H9 (cell line): ENCODE results near the gene TOGARAM2. TPM values are rescaled to one million over a fixed set of nuclear protein-coding genes. Genes with fewer than 3 reads are reported as not detected.

Source experiments
- DNase-seq: peaks from one replicate; pipeline ENCODE4 v3.0.0-alpha.2; 2017
- H2AFZ ChIP-seq: one replicate; pipeline ENCODE4 v1.6.1; 2013; ENCODE audit warnings: mild to moderate bottlenecking, low read length, control low read depth, moderate library complexity
- H2AK5ac ChIP-seq: 2 replicates; pipeline ENCODE4 v1.6.1; 2013; ENCODE audit warnings: low read length, control low read depth, mixed read lengths; ENCODE audit not compliant: insufficient read length
- H2BK120ac ChIP-seq: one replicate; pipeline ENCODE4 v1.6.1; 2013; ENCODE audit warnings: low read depth, mild to moderate bottlenecking, low read length, control low read depth, inconsistent platforms; ENCODE audit not compliant: poor library complexity, severe bottlenecking
- H2BK12ac ChIP-seq: 2 replicates; pipeline ENCODE4 v1.6.1; 2013; ENCODE audit warnings: low read length, control low read depth, mixed read lengths, low read depth; ENCODE audit not compliant: insufficient read length
- H2BK15ac ChIP-seq: 2 replicates; pipeline ENCODE4 v1.6.1; 2013; ENCODE audit warnings: low read depth, low read length, control low read depth
- H2BK20ac ChIP-seq: one replicate; pipeline ENCODE4 v1.6.1; 2013; ENCODE audit warnings: low read depth, mild to moderate bottlenecking, low read length, control low read depth, inconsistent platforms; ENCODE audit not compliant: poor library complexity, severe bottlenecking
- H2BK5ac ChIP-seq: 2 replicates; pipeline ENCODE4 v1.6.1; 2013; ENCODE audit warnings: low read length, control low read depth, mixed read lengths; ENCODE audit not compliant: insufficient read length
- H3K14ac ChIP-seq: 2 replicates; pipeline ENCODE4 v1.6.1; 2013; ENCODE audit warnings: low read length, control low read depth; ENCODE audit not compliant: insufficient read depth
- H3K18ac ChIP-seq: 2 replicates; pipeline ENCODE4 v1.6.1; 2013; ENCODE audit warnings: low read depth, mild to moderate bottlenecking, mixed read lengths, low read length, control low read depth; ENCODE audit not compliant: insufficient read length
- H3K23ac ChIP-seq: 2 replicates; pipeline ENCODE4 v1.6.1; 2013; ENCODE audit warnings: low read length, control low read depth, mixed read lengths, low read depth; ENCODE audit not compliant: insufficient read length
- H3K23me2 ChIP-seq: 2 replicates; pipeline ENCODE4 v1.6.1; 2013; ENCODE audit warnings: low read depth, mild to moderate bottlenecking, mixed read lengths, low read length, control low read depth; ENCODE audit not compliant: insufficient read length, poor library complexity, severe bottlenecking
- H3K27ac ChIP-seq: 2 replicates; pipeline ENCODE4 v1.5.1; 2013; ENCODE audit warnings: low read length, control low read depth, mixed read lengths, low read depth; ENCODE audit not compliant: insufficient read length
- H3K27me3 ChIP-seq: 2 replicates; pipeline ENCODE4 v1.6.1; 2013; ENCODE audit warnings: low read length, control low read depth, inconsistent platforms; ENCODE audit not compliant: insufficient read depth
- H3K4ac ChIP-seq: 2 replicates; pipeline ENCODE4 v1.6.1; 2013; ENCODE audit warnings: low read depth, mild to moderate bottlenecking, control low read depth, inconsistent platforms, low read length, moderate library complexity
- H3K4me1 ChIP-seq: 2 replicates; pipeline ENCODE4 v1.6.1; 2013; ENCODE audit warnings: low read length, control low read depth, inconsistent platforms; ENCODE audit not compliant: insufficient read depth
- H3K4me2 ChIP-seq: 2 replicates; pipeline ENCODE4 v1.6.1; 2013; ENCODE audit warnings: low read length, control low read depth, mixed read lengths; ENCODE audit not compliant: insufficient read length, insufficient read depth
- H3K56ac ChIP-seq: 2 replicates; pipeline ENCODE4 v1.6.1; 2013; ENCODE audit warnings: low read depth, mild to moderate bottlenecking, mixed read lengths, low read length, control low read depth; ENCODE audit not compliant: insufficient read length
- H3K79me1 ChIP-seq: 2 replicates; pipeline ENCODE4 v1.6.1; 2013; ENCODE audit warnings: low read depth, mild to moderate bottlenecking, moderate library complexity, low read length, control low read depth, inconsistent platforms; ENCODE audit not compliant: insufficient read depth, poor library complexity, severe bottlenecking
- H3K79me2 ChIP-seq: 2 replicates; pipeline ENCODE4 v1.6.1; 2013; ENCODE audit warnings: low read length, control low read depth, inconsistent platforms; ENCODE audit not compliant: insufficient read depth
- H3K9ac ChIP-seq: 2 replicates; pipeline ENCODE4 v1.6.1; 2013; ENCODE audit warnings: low read length, control low read depth, mixed read lengths; ENCODE audit not compliant: insufficient read length; ENCODE audit errors: extremely low read depth
- H3K9me3 ChIP-seq: one replicate; pipeline ENCODE4 v1.6.1; 2013; ENCODE audit warnings: low read depth, low read length, inconsistent platforms; ENCODE audit not compliant: control insufficient read depth
- H3T11ph ChIP-seq: one replicate; pipeline ENCODE4 v1.6.1; 2013; ENCODE audit warnings: mild to moderate bottlenecking, low read length, control low read depth, inconsistent platforms
- H4K20me1 ChIP-seq: one replicate; pipeline ENCODE4 v1.6.1; 2013; ENCODE audit not compliant: control insufficient read depth, insufficient read length, insufficient read depth
- H4K5ac ChIP-seq: 2 replicates; pipeline ENCODE4 v1.6.1; 2013; ENCODE audit warnings: low read depth, mild to moderate bottlenecking, mixed read lengths, low read length, control low read depth; ENCODE audit not compliant: insufficient read length
- H4K8ac ChIP-seq: replicated peaks from 2 replicates; pipeline ENCODE4 v1.6.1; 2013; ENCODE audit warnings: low read length, control low read depth, mixed read lengths, low read depth; ENCODE audit not compliant: insufficient read length
- H4K91ac ChIP-seq: 2 replicates; pipeline ENCODE4 v1.6.1; 2013; ENCODE audit warnings: low read depth, mild to moderate bottlenecking, moderate library complexity, mixed read lengths, low read length, control low read depth; ENCODE audit not compliant: insufficient read length
- H3K27ac Mint-ChIP-seq, 3 experiments: 2 replicates in 2 of 3; 3 replicates in 1 of 3; pipeline ENCODE4 v1.8.0; 2020 to 2021; ENCODE audit warnings: mixed read lengths in 3 of 3, mild to moderate bottlenecking in 1 of 3, moderate library complexity in 1 of 3
- H3K27me3 Mint-ChIP-seq: 2 replicates; pipeline ENCODE4 v1.8.0; 2021; ENCODE audit warnings: low read depth, mild to moderate bottlenecking, moderate library complexity, mixed read lengths
- H3K36me3 Mint-ChIP-seq, 3 experiments: 2 replicates in 2 of 3; 3 replicates in 1 of 3; pipeline ENCODE4 v1.8.0; 2020 to 2021; ENCODE audit warnings: low read depth in 3 of 3, mixed read lengths in 3 of 3; ENCODE audit not compliant: insufficient read depth in 1 of 3
- H3K4me1 Mint-ChIP-seq, 2 experiments: 2 replicates each; pipeline ENCODE4 v1.8.0; 2020; ENCODE audit warnings: mixed read lengths in 2 of 2
- H3K4me3 Mint-ChIP-seq, 2 experiments: 2 replicates in 1 of 2; 3 replicates in 1 of 2; pipeline ENCODE4 v1.8.0; 2020 to 2021; ENCODE audit warnings: mild to moderate bottlenecking in 2 of 2, mixed read lengths in 2 of 2, moderate library complexity in 1 of 2
- H3K9me3 Mint-ChIP-seq, 2 experiments: 2 replicates in 1 of 2; 3 replicates in 1 of 2; pipeline ENCODE4 v1.8.0; 2020; ENCODE audit warnings: mild to moderate bottlenecking in 2 of 2, mixed read lengths in 2 of 2, moderate library complexity in 1 of 2
- WGBS: extraction: QIAGEN DNeasy Blood & Tissue Kit; methylation state at CpG from one replicate; pipeline ENCODE4 v1.1.7; 2013; ENCODE audit warnings: missing lambda C conversion rate, low lambda C conversion rate, mixed read lengths; ENCODE audit not compliant: insufficient read length; ENCODE audit errors: extremely low coverage; 5-methylcytosine and 5-hydroxymethylcytosine counted together
- total RNA-seq: library from RNA; stranded (reverse); gene quantifications from 2 replicates; pipeline ENCODE4 v1.2.1, GENCODE V29; 2021
- TF ChIP-seq, protein P1 (sequence below): fragments of 200-600 bp; sonication (generic); conservative IDR thresholded peaks from 3 replicates; pipeline ENCODE4 v1.8.0; 2021; ENCODE audit warnings: antibody characterized with exemption, mild to moderate bottlenecking

Gene TOGARAM2
- total RNA-seq, 1 experiment from 2014 or later: 0.83 TPM

DNA sequence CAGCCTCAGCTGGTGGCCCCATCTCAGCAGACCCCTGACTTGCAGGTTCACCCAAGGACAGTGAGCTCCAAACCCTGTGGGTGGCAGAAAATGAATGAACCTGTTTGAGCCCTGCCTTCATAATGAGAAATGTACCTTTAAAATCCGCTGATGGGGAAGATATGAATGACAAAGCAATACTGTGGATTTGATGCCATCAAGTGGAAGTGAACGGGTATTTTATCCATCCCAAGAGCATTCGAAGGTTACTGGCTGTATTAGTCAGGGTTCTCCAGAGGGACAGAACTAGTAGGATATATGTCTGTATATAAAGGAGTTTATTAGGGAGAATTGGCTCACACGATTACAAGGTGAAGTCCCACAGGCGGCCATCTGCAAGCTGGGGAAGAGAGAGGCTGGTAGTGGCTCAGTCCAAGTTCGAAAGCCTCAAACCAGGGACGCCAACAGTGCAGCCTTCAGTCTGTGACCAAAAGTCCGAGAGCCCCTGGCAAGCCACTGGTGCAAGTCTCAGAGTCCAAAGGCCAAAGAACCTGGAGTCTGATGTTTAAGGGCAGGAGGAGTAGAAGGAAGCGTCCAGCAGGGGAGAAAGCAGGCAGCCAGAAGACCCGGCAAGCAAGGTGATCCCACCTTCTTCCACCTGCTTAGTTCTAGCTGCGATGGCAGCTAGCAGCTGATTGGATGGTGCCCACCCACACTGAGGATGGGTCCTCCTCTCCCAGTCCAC lies 32.1 kb downstream of the TOGARAM2 start:
- H3K27me3 Mint-ChIP-seq: peaks cover 2% of the 10 kb centered on the region
- Histone ChIP-seq H3K9me3 (no peaks in the 10 kb centered on the region), H4K20me1 (no peaks in the 10 kb centered on the region), H3K23me2 (no peaks in the 10 kb centered on the region), H3K9ac (no peak overlapping the region), H3K79me2 (no peaks in the 10 kb centered on the region), H4K8ac (no peak overlapping the region), H3K27me3 (no peaks in the 10 kb centered on the region), H2AK5ac (no peak overlapping the region), H3K18ac (no peak overlapping the region), H2AFZ (no peak overlapping the region), H3K79me1 (no peaks in the 10 kb centered on the region), H3K56ac (no peak overlapping the region), H3K4me1 (no peaks in the 10 kb centered on the region; the same call in 1 of the 2 replicates), H4K91ac (no peak overlapping the region), H3K27ac (no peak overlapping the region), H3K23ac (no peak overlapping the region), H3T11ph (no peak overlapping the region), H3K4me2 (no peak overlapping the region), H4K5ac (no peak overlapping the region), H3K14ac (no peak overlapping the region), H2BK15ac (no peak overlapping the region), H2BK120ac (no peak overlapping the region), H3K4ac (no peak overlapping the region), H2BK5ac (no peak overlapping the region), H2BK12ac (no peak overlapping the region), H2BK20ac (no peak overlapping the region)
- TF ChIP-seq, protein P1, sequence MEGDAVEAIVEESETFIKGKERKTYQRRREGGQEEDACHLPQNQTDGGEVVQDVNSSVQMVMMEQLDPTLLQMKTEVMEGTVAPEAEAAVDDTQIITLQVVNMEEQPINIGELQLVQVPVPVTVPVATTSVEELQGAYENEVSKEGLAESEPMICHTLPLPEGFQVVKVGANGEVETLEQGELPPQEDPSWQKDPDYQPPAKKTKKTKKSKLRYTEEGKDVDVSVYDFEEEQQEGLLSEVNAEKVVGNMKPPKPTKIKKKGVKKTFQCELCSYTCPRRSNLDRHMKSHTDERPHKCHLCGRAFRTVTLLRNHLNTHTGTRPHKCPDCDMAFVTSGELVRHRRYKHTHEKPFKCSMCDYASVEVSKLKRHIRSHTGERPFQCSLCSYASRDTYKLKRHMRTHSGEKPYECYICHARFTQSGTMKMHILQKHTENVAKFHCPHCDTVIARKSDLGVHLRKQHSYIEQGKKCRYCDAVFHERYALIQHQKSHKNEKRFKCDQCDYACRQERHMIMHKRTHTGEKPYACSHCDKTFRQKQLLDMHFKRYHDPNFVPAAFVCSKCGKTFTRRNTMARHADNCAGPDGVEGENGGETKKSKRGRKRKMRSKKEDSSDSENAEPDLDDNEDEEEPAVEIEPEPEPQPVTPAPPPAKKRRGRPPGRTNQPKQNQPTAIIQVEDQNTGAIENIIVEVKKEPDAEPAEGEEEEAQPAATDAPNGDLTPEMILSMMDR: no peak
- no peak for DNase-seq
- no peak overlapping the region for H3K27ac Mint-ChIP-seq
- no peak overlapping the region for H3K4me3 Mint-ChIP-seq
- H3K9me3 Mint-ChIP-seq: no peaks in the 10 kb centered on the region
- H3K36me3 Mint-ChIP-seq: no peaks in the 10 kb centered on the region
- WGBS: no CpG with 5 or more reads among the region's 11 CpGs
- peaks cover 24 to 29% of the 10 kb centered on the region in 2 experiments for H3K4me1 Mint-ChIP-seq
